ENCODE data around the gene SPEM2. TPM values are rescaled to one million over a fixed set of nuclear protein-coding genes. Genes with fewer than 3 reads are reported as not detected.

The SPEM2 gene
- total RNA-seq, 1 experiment from 2014 or later: not detected

- Histone ChIP-seq H3T11ph (ENCODE audit: low read length) (no peak overlapping the region), H4K8ac (replicated peaks; ENCODE audit: insufficient read length, low read depth, low read length) (no peak overlapping the region), H2BK12ac (ENCODE audit: insufficient read length, low read depth, low read length) (no peak overlapping the region), H3K23ac (ENCODE audit: insufficient read length, low read depth, low read length) (no peak overlapping the region), H2BK120ac (ENCODE audit: low read depth, low read length, poor library complexity, severe bottlenecking) (no peak overlapping the region), H2BK5ac (ENCODE audit: insufficient read length, low read length) (no peak overlapping the region), H3K79me1 (ENCODE audit: insufficient read depth, low read depth, low read length, poor library complexity, severe bottlenecking) (no peaks in the 10 kb centered on the region), H2BK15ac (ENCODE audit: low read depth, low read length) (no peak overlapping the region), H3K9ac (ENCODE audit: extremely low read depth, insufficient read length, low read length) (no peak overlapping the region), H4K5ac (ENCODE audit: insufficient read length, low read depth, low read length) (no peak overlapping the region), H3K23me2 (ENCODE audit: insufficient read length, low read depth, low read length, poor library complexity, severe bottlenecking) (peaks cover 33% of the 10 kb centered on the region), H3K27me3 (ENCODE audit: insufficient read depth, low read length) (peaks cover 7% of the 10 kb centered on the region), H2AK5ac (ENCODE audit: insufficient read length, low read length) (no peak overlapping the region), H2AFZ (ENCODE audit: low read length) (no peak overlapping the region), H3K4ac (ENCODE audit: low read depth, low read length) (no peak overlapping the region), H3K4me2 (ENCODE audit: insufficient read depth, insufficient read length, low read length) (peak overlapping the region; percentile 60), H3K79me2 (ENCODE audit: insufficient read depth, low read length) (no peaks in the 10 kb centered on the region), H3K18ac (ENCODE audit: insufficient read length, low read depth, low read length) (no peak overlapping the region), H2BK20ac (ENCODE audit: low read depth, low read length, poor library complexity, severe bottlenecking) (no peak overlapping the region), H3K14ac (ENCODE audit: insufficient read depth, low read length) (no peak overlapping the region), H3K27ac (ENCODE audit: insufficient read length, low read depth, low read length) (no peak overlapping the region), H3K4me1 (ENCODE audit: insufficient read depth, low read length) (no peaks in the 10 kb centered on the region; the same call in 1 of the 2 replicates), H3K56ac (ENCODE audit: insufficient read length, low read depth, low read length) (no peak overlapping the region), H4K20me1 (ENCODE audit: control insufficient read depth, insufficient read depth, insufficient read length) (no peaks in the 10 kb centered on the region), H4K91ac (ENCODE audit: insufficient read length, low read depth, low read length) (no peak overlapping the region), H3K9me3 (ENCODE audit: control insufficient read depth, low read depth, low read length) (no peaks in the 10 kb centered on the region)
- Mint-ChIP-seq H3K27me3 (ENCODE audit: low read depth) (peaks cover 23% of the 10 kb centered on the region), H3K36me3 (ENCODE audit: insufficient read depth in 1 of 3, low read depth in 3 of 3) (peaks cover 0 to 1% (median 0%) of the 10 kb centered on the region in 3 experiments; a peak in 1 of 7 replicates), H3K9me3 (no peaks in the 10 kb centered on the region), H3K4me1 (peaks cover 32 to 36% of the 10 kb centered on the region in 2 experiments), H3K27ac (peak overlapping the region in 2 of 3 experiments; percentile 75 to 96; a peak in 3 of 7 replicates), H3K4me3 (peak overlapping the region; percentile 91 to 93)
- no CpG with 5 or more reads among the region's 31 CpGs for WGBS (ENCODE audit: extremely low coverage, insufficient read length, low lambda C conversion rate)
- DNase-seq: no peak
- TF ChIP-seq, protein P1, sequence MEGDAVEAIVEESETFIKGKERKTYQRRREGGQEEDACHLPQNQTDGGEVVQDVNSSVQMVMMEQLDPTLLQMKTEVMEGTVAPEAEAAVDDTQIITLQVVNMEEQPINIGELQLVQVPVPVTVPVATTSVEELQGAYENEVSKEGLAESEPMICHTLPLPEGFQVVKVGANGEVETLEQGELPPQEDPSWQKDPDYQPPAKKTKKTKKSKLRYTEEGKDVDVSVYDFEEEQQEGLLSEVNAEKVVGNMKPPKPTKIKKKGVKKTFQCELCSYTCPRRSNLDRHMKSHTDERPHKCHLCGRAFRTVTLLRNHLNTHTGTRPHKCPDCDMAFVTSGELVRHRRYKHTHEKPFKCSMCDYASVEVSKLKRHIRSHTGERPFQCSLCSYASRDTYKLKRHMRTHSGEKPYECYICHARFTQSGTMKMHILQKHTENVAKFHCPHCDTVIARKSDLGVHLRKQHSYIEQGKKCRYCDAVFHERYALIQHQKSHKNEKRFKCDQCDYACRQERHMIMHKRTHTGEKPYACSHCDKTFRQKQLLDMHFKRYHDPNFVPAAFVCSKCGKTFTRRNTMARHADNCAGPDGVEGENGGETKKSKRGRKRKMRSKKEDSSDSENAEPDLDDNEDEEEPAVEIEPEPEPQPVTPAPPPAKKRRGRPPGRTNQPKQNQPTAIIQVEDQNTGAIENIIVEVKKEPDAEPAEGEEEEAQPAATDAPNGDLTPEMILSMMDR (conservative IDR thresholded peaks at IDR 0.05): no peak
These were observed 12.0 kb downstream of the SPEM2 start for GRCh38 chr17:7437369-7437863.
